Adrenal gland (tissue), 12 donors: Measurements from ENCODE around the gene TRABD2A. TPM values are rescaled to one million over a fixed set of nuclear protein-coding genes. Genes with fewer than 3 reads are reported as not detected.

Experiments used
- DNase-seq, 7 donors: peaks; one replicate each; pipeline ENCODE4 v3.0.0-alpha.2; 2019 to 2020
- H3K27ac ChIP-seq, 5 donors: fragments of 200-600 bp; sonication (generic) in 4 of 5; 1 replicate in 3 of 5; 2 replicates in 2 of 5; pipeline versions ENCODE4 v1.5.1 to v1.8.0; 2016 to 2020; ENCODE audit warnings: mild to moderate bottlenecking in 1 of 5
- H3K27me3 ChIP-seq: fragments of 200-600 bp; 2 replicates; pipeline ENCODE4 v1.8.0; 2021
- H3K36me3 ChIP-seq, 2 donors: fragments of 200-600 bp; replicated peaks in 1 of 2; 1 replicate in 1 of 2; 2 replicates in 1 of 2; pipeline versions ENCODE4 v1.5.1 to v1.8.0; 2018 to 2022
- H3K4me1 ChIP-seq, 2 donors: fragments of 200-600 bp; replicated peaks in 1 of 2; 1 replicate in 1 of 2; 2 replicates in 1 of 2; pipeline versions ENCODE4 v1.5.1 to v1.8.0; 2018 to 2021
- H3K4me3 ChIP-seq, 4 donors: fragments of 200-600 bp; sonication (generic) in 3 of 4; one replicate each; pipeline ENCODE4 v1.5.1; 2016 to 2018
- H3K9me3 ChIP-seq, 3 donors: fragments of 200-600 bp; sonication (generic) in 1 of 3; replicated peaks in 1 of 3; 1 replicate in 2 of 3; 2 replicates in 1 of 3; pipeline versions ENCODE4 v1.5.1 to v1.8.0; 2016 to 2021
- CTCF ChIP-seq, 6 experiments: fragments of 450-650 bp in 4 of 6; fragments of 200-600 bp in 2 of 6; sonication (generic) in 1 of 6; IDR thresholded peaks; 1 replicate in 5 of 6; 2 replicates in 1 of 6; pipeline versions ENCODE4 v1.5.1 to v1.8.0; 2016 to 2021; ENCODE audit warnings: antibody characterized with exemption in 6 of 6, mild to moderate bottlenecking in 2 of 6, moderate library complexity in 1 of 6
- POLR2A ChIP-seq, 2 donors: fragments of 450-650 bp; IDR thresholded peaks; one replicate each; pipeline ENCODE4 v1.6.1; 2017; ENCODE audit warnings: antibody characterized with exemption in 2 of 2, mild to moderate bottlenecking in 2 of 2, moderate library complexity in 1 of 2
- WGBS, 4 donors: extraction: QIAGEN DNeasy Blood & Tissue Kit in 2 of 4; methylation state at CpG; one replicate each; pipeline versions ENCODE4 v1.1.5 to v1.1.7; 2013 to 2017; 5-methylcytosine and 5-hydroxymethylcytosine counted together
- intact Hi-C, 2 donors: fragments of 100-400 bp; cut with DNase I; formaldehyde crosslinking; loops; one replicate each; pipeline versions ENCODE4 v1.14.1 to v1.15.0; 2022 to 2023
- polyA plus RNA-seq, 3 donors: library from polyadenylated mRNA; stranded (reverse); fragments of 200-250 nt in 2 of 3; fragments of 350-450 nt in 1 of 3; fragmentation: Illumina TruSeq in 1 of 3; extraction: RNeasy Lipid Tissue Mini Kit (QIAGEN cat#74804) in 1 of 3; gene quantifications; one replicate each; pipeline ENCODE4 v1.2.3, GENCODE V29; 2013 to 2014
- total RNA-seq, 9 donors: library from RNA; depleted of rRNA in 4 of 9; stranded (reverse); fragments of >200 nt in 4 of 9; fragments of 120-200 nt in 1 of 9; fragmentation: NEBNext Ultra II Directional in 1 of 9; extraction: Animal tissue kit (Norgen Biotek cat#: 25700) in 1 of 9; gene quantifications; one replicate each; pipeline versions ENCODE4 v1.1.0 to v1.2.4, GENCODE V29; 2013 to 2023
- donor health status: healthy with polysubstance abuse.
- donor health status: Bipolar disorder and iron deficiency.
- donor health status: DM: yes; HTN: yes; CAD: no.
- donor health status: DM: no; HTN: no; CAD: no.
- donor health status: DM: no; HTN: no; CAD: no.
- donor health status: DM: yes; HTN: yes; CAD: no.

The TRABD2A gene
- total and polyA plus RNA-seq, 12 donors = 0.28 to 2.4 (median 0.69) TPM; not detected in 1

GRCh38 chr2:84906108-84906899, 25.4 kb upstream of the TRABD2A start:
- TF ChIP-seq CTCF (IDR thresholded peaks at IDR 0.05) = peak in 1 of 6 experiments; percentile 14
- no peak for TF ChIP-seq POLR2A (IDR thresholded peaks at IDR 0.05)
- peak overlapping the region; percentile 65 to 97 (median 88) for H3K4me3 ChIP-seq
- H3K36me3 ChIP-seq = no peaks in the 10 kb centered on the region
- H3K27ac ChIP-seq = peak overlapping the region; percentile 41 to 95 (median 82)
- H3K9me3 ChIP-seq = no peaks in the 10 kb centered on the region
- DNase-seq = peak; percentile 41 to 70 (median 44)
- 9 to 14% (median 10%) methylated on average over 21 to 38 of the region's 38 CpGs for WGBS, 4 donors
- H3K4me1 ChIP-seq = peaks cover 7 to 9% of the 10 kb centered on the region in 2 donors
- intact Hi-C loops = no loop called here
- H3K27me3 ChIP-seq = no peaks in the 10 kb centered on the region

GRCh38 chr2:84905181-84906107, 24.6 kb upstream of the TRABD2A start, which contains the start of gene TMSB10:
Gene TMSB10, plus strand, starts transcription at chr2:84905656.
- intact Hi-C loops = no loop called here
- peak within 1 kb of the TSS; percentile 65 to 97 (median 88) for H3K4me3 ChIP-seq
- TF ChIP-seq POLR2A (IDR thresholded peaks at IDR 0.05) = peak; percentile 93 to 95
- TF ChIP-seq CTCF (IDR thresholded peaks at IDR 0.05) = peak in 1 of 6 experiments; percentile 16
- DNase-seq = peak; percentile 84 to 90 (median 87)
- no peaks in the 10 kb centered on the region for H3K9me3 ChIP-seq
- H3K27me3 ChIP-seq = no peaks in the 10 kb centered on the region
- H3K36me3 ChIP-seq = no peaks in the 10 kb centered on the region
- WGBS, 4 donors = 0 to 4% (median 1%) methylated on average over 18 to 94 of the region's 94 CpGs
- H3K27ac ChIP-seq = peak within 1 kb of the TSS; percentile 41 to 95 (median 82)
- peaks cover 7 to 9% of the 10 kb centered on the region in 2 donors for H3K4me1 ChIP-seq

- peak overlapping the region in 3 of 5 donors; percentile 66 to 95 (median 89) for H3K27ac ChIP-seq
- WGBS, 4 donors = 0 to 1% (median 0%) methylated on average over 14 to 21 of the region's 21 CpGs
- H3K4me1 ChIP-seq = peaks cover 7 to 9% of the 10 kb centered on the region in 2 donors
- H3K27me3 ChIP-seq = no peaks in the 10 kb centered on the region
- no peaks in the 10 kb centered on the region for H3K36me3 ChIP-seq
- DNase-seq = peak; percentile 54 to 83 (median 67)
- TF ChIP-seq POLR2A (IDR thresholded peaks at IDR 0.05) (peak in 1 of 2 donors; percentile 40), CTCF (IDR thresholded peaks at IDR 0.05) (no peak)
- H3K9me3 ChIP-seq = no peaks in the 10 kb centered on the region
- H3K4me3 ChIP-seq = peak overlapping the region; percentile 65 to 97 (median 88)
- intact Hi-C loops = no loop called here
Measured at GRCh38 chr2:84904717-84905174, 23.9 kb upstream of the TRABD2A start.

- peak overlapping the region in 1 of 4 donors; percentile 97 for H3K4me3 ChIP-seq
- H3K4me1 ChIP-seq = peaks cover 7 to 9% of the 10 kb centered on the region in 2 donors
- TF ChIP-seq POLR2A (IDR thresholded peaks at IDR 0.05) = no peak
- no peak for TF ChIP-seq CTCF (IDR thresholded peaks at IDR 0.05)
- no peaks in the 10 kb centered on the region for H3K9me3 ChIP-seq
- intact Hi-C loops = no loop called here
- H3K36me3 ChIP-seq = no peaks in the 10 kb centered on the region
- DNase-seq = no peak
- H3K27ac ChIP-seq = no peak overlapping the region
- no peaks in the 10 kb centered on the region for H3K27me3 ChIP-seq
- 68 to 75% (median 71%) methylated on average over 9 of the region's 9 CpGs for WGBS, 4 donors
Measured at GRCh38 chr2:84904151-84904550, 23.3 kb upstream of the TRABD2A start.
